WI38 (cell line): ENCODE data around the gene MAP1B.

Experiments
- H3K4me3 ChIP-seq: 2 replicates; pipeline ENCODE4 v1.5.1; 2011; ENCODE audit warnings: low read depth, mild to moderate bottlenecking, control low read depth, low read length
- CTCF ChIP-seq: IDR thresholded peaks from 2 replicates; pipeline ENCODE4 v1.5.1; 2012; ENCODE audit warnings: low read depth, mild to moderate bottlenecking, control low read depth, low read length

The MAP1B gene

DNA sequence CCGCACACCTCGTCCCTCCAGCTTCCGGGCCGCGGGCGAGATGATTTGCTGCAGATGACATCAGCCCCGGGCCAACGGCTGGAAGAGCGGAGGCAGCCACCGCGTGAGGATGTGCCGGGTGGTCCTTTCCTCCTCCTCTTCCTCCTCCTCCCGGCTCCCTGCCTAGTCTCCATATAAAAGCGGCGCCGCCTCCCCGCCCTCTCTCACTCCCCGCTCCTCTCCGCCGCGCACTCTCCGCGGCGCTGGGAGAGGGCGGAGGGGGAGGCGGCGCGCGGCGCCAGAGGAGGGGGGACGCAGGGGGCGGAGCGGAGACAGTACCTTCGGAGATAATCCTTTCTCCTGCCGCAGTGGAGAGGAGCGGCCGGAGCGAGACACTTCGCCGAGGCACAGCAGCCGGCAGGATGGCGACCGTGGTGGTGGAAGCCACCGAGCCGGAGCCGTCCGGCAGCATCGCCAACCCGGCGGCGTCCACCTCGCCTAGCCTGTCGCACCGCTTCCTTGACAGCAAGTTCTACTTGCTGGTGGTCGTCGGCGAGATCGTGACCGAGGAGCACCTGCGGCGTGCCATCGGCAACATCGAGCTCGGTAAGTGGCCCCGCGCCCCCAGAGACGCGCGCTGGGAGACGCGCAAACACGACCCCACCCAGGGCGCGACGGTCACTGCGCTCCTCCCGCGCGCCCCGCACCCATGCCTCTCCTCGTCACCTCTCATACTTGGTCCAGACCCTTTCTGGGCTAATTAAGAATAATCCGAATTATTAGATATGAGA is at the start of gene MAP1B:
Gene MAP1B (plus strand): TSS at position 345 of the 770 bp plus-strand sequence. CDS start 57 bp downstream, at position 402.
- peak within 1 kb of the TSS; percentile 93 for H3K4me3 ChIP-seq
- TF ChIP-seq CTCF, result no peak

DNA sequence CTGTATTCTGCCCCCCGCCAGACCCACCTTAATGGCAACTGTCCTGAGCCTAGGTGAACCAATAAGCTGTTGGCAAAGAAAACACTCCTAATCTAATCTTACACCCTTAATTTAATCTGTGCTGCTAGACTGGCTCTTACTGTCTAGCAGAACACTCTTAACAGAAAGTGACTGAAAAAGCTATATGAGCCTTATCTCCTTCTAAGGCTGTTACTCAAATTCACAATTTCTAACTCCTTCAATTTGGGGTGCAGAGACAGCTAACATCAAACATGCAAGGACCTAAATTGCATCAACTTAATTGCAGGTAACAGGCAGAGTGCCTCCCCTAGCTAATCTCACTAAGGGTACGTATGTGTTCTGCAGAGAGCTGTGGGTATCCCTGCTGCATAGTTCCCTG is 49.5 kb upstream of the MAP1B start:
- no peak for TF ChIP-seq CTCF

DNA sequence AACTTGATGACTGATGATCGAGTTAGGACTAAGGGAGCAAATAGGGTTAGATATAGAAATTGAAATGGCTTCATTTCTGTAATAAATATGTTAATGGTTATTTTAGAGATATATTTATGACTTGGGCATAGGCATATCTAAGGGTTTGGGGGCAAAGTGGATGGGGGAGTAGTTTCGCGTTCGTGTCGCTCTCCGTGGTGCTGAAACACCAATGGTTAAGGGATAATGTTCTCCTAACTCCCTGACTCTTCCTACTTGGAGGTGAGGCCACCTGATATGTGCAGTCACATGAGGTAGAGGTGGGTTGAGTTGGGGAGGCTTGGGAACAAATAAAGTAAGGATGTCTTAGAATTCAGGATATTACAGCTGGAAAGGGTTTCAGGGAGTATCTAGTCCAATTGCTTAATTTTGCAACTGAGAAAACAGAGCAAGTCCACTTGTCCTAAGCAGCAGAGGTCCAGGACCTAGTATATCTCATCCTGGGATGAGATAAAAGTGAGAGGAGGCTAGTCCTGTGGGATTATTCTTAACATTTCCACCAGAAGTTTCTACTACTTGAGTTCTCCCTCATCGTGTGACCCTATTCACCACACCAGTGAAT is 44.0 kb upstream of the MAP1B start:
- no peak for TF ChIP-seq CTCF

More for the DNA sequence above, 49.5 kb upstream of the MAP1B start:
- H3K4me3 ChIP-seq, result no peak overlapping the region

DNA sequence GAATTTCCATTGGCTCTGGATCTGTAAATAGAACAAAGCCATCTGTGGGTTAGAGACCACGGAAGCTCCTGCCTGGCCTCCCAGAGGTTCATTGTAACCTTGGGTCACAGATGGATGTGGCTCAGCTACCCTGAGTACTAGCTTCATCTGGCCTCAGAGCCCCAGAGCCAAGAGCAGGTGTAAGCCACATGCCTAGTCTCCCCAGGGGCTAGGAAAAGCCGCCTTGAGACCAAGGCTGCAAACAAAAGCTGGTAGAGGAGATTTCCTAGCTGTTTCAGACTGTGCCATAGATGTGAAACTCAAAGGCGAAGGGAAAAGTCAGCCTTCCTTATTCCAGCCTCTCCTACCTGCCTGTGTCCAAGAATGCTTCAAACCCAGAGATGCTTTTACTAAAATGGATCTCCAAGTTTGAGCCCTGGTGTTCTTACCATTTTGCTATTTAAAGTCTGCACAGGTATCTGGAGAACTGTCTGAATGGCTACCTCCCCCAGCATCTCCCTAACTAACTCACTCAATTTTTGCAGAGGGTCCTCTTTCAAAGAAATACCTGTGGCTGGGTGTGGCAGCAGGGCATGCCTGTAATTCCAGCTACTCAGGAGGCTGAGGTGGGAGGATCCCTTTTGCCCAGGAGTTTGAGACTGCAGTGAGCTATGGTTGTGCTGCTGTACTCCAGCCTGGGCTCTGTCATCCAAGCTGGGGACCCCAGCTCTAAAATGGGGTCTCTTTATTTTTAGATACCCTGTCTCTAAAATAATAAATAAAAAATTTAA is 42.3 kb upstream of the MAP1B start:
- no peak for TF ChIP-seq CTCF
- H3K4me3 ChIP-seq, result no peak overlapping the region

More for the DNA sequence above, 44.0 kb upstream of the MAP1B start:
- H3K4me3 ChIP-seq, result no peak overlapping the region

DNA sequence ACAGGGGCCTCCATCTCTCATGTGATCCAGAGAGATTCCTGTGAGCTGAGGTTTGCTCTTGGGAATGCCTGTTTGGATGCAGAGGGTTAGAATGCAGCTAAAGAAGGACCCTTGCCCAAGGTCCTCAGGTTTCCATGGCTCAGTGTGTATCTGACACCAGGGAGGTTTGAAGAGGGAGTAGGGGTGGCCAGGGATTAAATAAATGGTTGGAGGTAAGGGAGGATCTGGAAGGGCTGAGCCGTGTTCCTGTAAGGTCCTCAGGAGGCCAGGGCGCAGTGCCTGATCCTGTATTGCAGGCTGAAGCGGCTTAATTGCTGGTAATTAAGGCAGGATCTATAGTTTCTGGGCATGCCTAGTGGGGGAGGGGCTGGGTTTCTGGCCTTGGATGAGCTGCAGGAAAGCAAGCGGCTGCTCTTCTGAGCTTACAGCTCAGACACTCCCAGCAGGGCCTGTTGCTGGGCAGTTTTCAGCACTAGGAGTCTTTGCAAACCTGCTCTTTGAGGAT is 41.5 kb upstream of the MAP1B start:
- TF ChIP-seq CTCF, result no peak
- H3K4me3 ChIP-seq, result no peak overlapping the region

GRCh38 chr5:72066705-72067107 is 40.6 kb upstream of the MAP1B start:
- TF ChIP-seq CTCF, result no peak
- no peak overlapping the region for H3K4me3 ChIP-seq
